HCT116 (cell line): ENCODE results near the gene PDE10A. TPM values are rescaled to one million over a fixed set of nuclear protein-coding genes. Genes with fewer than 3 reads are reported as not detected.

ENCODE experiments used
- ATAC-seq: fragments of 200-7000 bp; cut with Tn5 transposase; 2 replicates; pipeline ENCODE4 v1.9.1; 2020; ENCODE audit warnings: mild to moderate bottlenecking, moderate library complexity
- BruUV-seq: library from RNA; stranded (reverse); fragments of 400-500 nt; replicated peaks from 2 replicates; lab custom pipeline; 2021; lab: Mats Ljungman, UMichigan
- CTCF ChIA-PET: fragments of 300-600 bp; sonication (Branson Sonifier 250); formaldehyde crosslinking; loops from one replicate; lab custom pipeline; 2021; ENCODE audit warnings: antibody characterized with exemption; lab: Charles Lee
- POLR2A ChIA-PET: fragments of 300-600, 350-600 bp; sonication (Branson Sonifier 250); formaldehyde crosslinking; loops from one replicate; lab custom pipeline; 2021; ENCODE audit warnings: antibody characterized with exemption; lab: Charles Lee
- RAD21 ChIA-PET, 2 experiments: fragments of 300-600 bp; sonication (Branson Sonifier 250); formaldehyde crosslinking; loops; one replicate each; lab custom pipeline; 2023; ENCODE audit warnings: low total read pairs in 2 of 2; ENCODE audit not compliant: uncharacterized antibody in 2 of 2, unreplicated experiment in 2 of 2, low non-redundant PET in 1 of 2; lab: Charles Lee
- DNase-seq: peaks from one replicate; pipeline ENCODE4 v3.0.0-alpha.2; 2010; ENCODE audit warnings: low read depth, low spot score
- H2AFZ ChIP-seq: fragments of 200-600 bp; shearing (Covaris generic), sonication (generic); 2 replicates; pipeline ENCODE4 v1.6.1; 2017; ENCODE audit warnings: low read depth, mixed run types, mixed read lengths, antibody characterized with exemption, low read length; ENCODE audit not compliant: poor library complexity, severe bottlenecking
- H3K27ac ChIP-seq: 2 replicates; pipeline ENCODE4 v1.5.1; 2012; ENCODE audit warnings: low read depth, low read length
- H3K27me3 ChIP-seq: fragments of 200-600 bp; sonication (generic); 2 replicates; pipeline ENCODE4 v1.6.1; 2016; ENCODE audit warnings: mixed run types, low read length, mixed read lengths; ENCODE audit not compliant: insufficient read depth
- H3K36me3 ChIP-seq, 2 experiments: fragments of 200-500 bp in 1 of 2; fragments of 200-600 bp in 1 of 2; sonication (Bioruptor generic) in 1 of 2; sonication (generic) in 1 of 2; 2 replicates each; pipeline versions ENCODE4 v1.5.1 to v1.6.1; 2014 to 2016; ENCODE audit warnings: low read length in 2 of 2, inconsistent platforms in 1 of 2, mixed read lengths in 1 of 2, mixed run types in 1 of 2; ENCODE audit not compliant: insufficient read depth in 2 of 2, control insufficient read depth in 1 of 2
- H3K4me1 ChIP-seq, 2 experiments: fragments of 200-600 bp in 1 of 2; sonication (generic) in 1 of 2; 2 replicates each; pipeline versions ENCODE4 v1.5.1 to v1.6.1; 2012 to 2017; ENCODE audit warnings: low read length in 2 of 2, inconsistent platforms in 1 of 2, mild to moderate bottlenecking in 1 of 2, mixed read lengths in 1 of 2, mixed run types in 1 of 2, moderate library complexity in 1 of 2; ENCODE audit not compliant: insufficient read depth in 2 of 2, control insufficient read depth in 1 of 2
- H3K4me2 ChIP-seq: fragments of 200-600 bp; sonication (generic); 2 replicates; pipeline ENCODE4 v1.6.1; 2017; ENCODE audit warnings: mixed run types, low read length, mixed read lengths
- H3K4me3 ChIP-seq, 2 experiments: fragments of 200-600 bp in 1 of 2; sonication (generic) in 1 of 2; replicated peaks in 1 of 2; 2 replicates each; pipeline ENCODE4 v1.5.1; 2011 to 2016; ENCODE audit warnings: low read length in 2 of 2, control low read depth in 1 of 2, low read depth in 1 of 2, mild to moderate bottlenecking in 1 of 2, mixed read lengths in 1 of 2, mixed run types in 1 of 2
- H3K79me2 ChIP-seq: fragments of 200-600 bp; sonication (generic); 2 replicates; pipeline ENCODE4 v1.6.1; 2017; ENCODE audit warnings: mild to moderate bottlenecking, mixed run types, low read length, moderate library complexity, mixed read lengths; ENCODE audit not compliant: insufficient read depth
- H3K9ac ChIP-seq: fragments of 200-600 bp; sonication (generic); 2 replicates; pipeline ENCODE4 v1.6.1; 2016; ENCODE audit warnings: low read length, mixed read lengths
- H3K9me2 ChIP-seq: fragments of 200-600 bp; sonication (generic), shearing (Covaris generic); 2 replicates; pipeline ENCODE4 v1.6.1; 2017; ENCODE audit warnings: mixed run types, mild to moderate bottlenecking, moderate library complexity; ENCODE audit not compliant: insufficient read depth
- H3K9me3 ChIP-seq, 2 experiments: fragments of 200-500 bp in 1 of 2; fragments of 200-600 bp in 1 of 2; sonication (Bioruptor generic) in 1 of 2; sonication (generic) in 1 of 2; 2 replicates each; pipeline ENCODE4 v1.6.1; 2014 to 2017; ENCODE audit warnings: low read length in 2 of 2, mixed read lengths in 2 of 2, inconsistent platforms in 1 of 2, low read depth in 1 of 2, mild to moderate bottlenecking in 1 of 2, mixed run types in 1 of 2, moderate library complexity in 1 of 2; ENCODE audit not compliant: control insufficient read depth in 1 of 2, insufficient read depth in 1 of 2
- H4K20me1 ChIP-seq: fragments of 200-600 bp; sonication (generic), shearing (Covaris generic); 2 replicates; pipeline ENCODE4 v1.6.1; 2017; ENCODE audit warnings: mixed run types, mild to moderate bottlenecking, moderate library complexity; ENCODE audit not compliant: insufficient read depth
- CEBPB ChIP-seq: IDR thresholded peaks from 2 replicates; pipeline ENCODE4 v1.6.1; 2012; ENCODE audit warnings: low read depth
- ELF1 ChIP-seq: IDR thresholded peaks from 2 replicates; pipeline ENCODE4 v1.6.1; 2012; ENCODE audit warnings: low read depth, borderline replicate concordance
- EZH2 ChIP-seq: fragments of 200-600 bp; sonication (generic); IDR thresholded peaks from 2 replicates; pipeline ENCODE4 v1.6.1; 2017; ENCODE audit warnings: antibody characterized with exemption, mixed run types
- MAX ChIP-seq: IDR thresholded peaks from 2 replicates; pipeline ENCODE4 v1.6.1; 2012
- POLR2A ChIP-seq: IDR thresholded peaks from 2 replicates; pipeline ENCODE4 v1.7.0; 2011; ENCODE audit warnings: borderline replicate concordance; ENCODE audit not compliant: insufficient read depth, insufficient read length; ENCODE audit errors: extremely low read depth
- POLR2AphosphoS5 ChIP-seq: IDR thresholded peaks from 2 replicates; pipeline ENCODE4 v1.6.1; 2011; ENCODE audit warnings: mild to moderate bottlenecking, low read depth, low read length, moderate library complexity
- RAD21 ChIP-seq: IDR thresholded peaks from 2 replicates; pipeline ENCODE4 v1.6.1; 2012; ENCODE audit warnings: low read depth, mild to moderate bottlenecking
- REST ChIP-seq: IDR thresholded peaks from 2 replicates; pipeline ENCODE4 v1.6.1; 2012; ENCODE audit warnings: low read depth
- SP1 ChIP-seq: IDR thresholded peaks from 2 replicates; pipeline ENCODE4 v1.6.1; 2012; ENCODE audit warnings: low read depth
- SRF ChIP-seq: IDR thresholded peaks from 2 replicates; pipeline ENCODE4 v1.6.1; 2012; ENCODE audit warnings: low read depth
- ZBTB33 ChIP-seq: IDR thresholded peaks from 2 replicates; pipeline ENCODE4 v1.6.1; 2011; ENCODE audit warnings: mild to moderate bottlenecking, low read length, moderate library complexity; ENCODE audit not compliant: insufficient replicate concordance; ENCODE audit errors: extremely low read depth
- intact Hi-C: fragments of 100-400 bp; cut with micrococcal nuclease; formaldehyde crosslinking; loops from 2 replicates; pipeline ENCODE4 v1.10.0; 2022
- total RNA-seq: library from RNA; stranded (reverse); gene quantifications from one replicate; pipeline ENCODE4 v1.2.1, GENCODE V29; 2021; ENCODE audit not compliant: unreplicated experiment
- TF ChIP-seq, protein P1 (sequence below): IDR thresholded peaks from 2 replicates; pipeline ENCODE4 v1.6.1; 2012
- TF ChIP-seq, protein P2 (sequence below), 3 experiments: fragments of 200-600 bp in 1 of 3; sonication (generic) in 1 of 3; IDR thresholded peaks in 2 of 3; conservative IDR thresholded peaks in 1 of 3; 2 replicates each; pipeline ENCODE4 v1.5.1; 2012 to 2017; ENCODE audit warnings: low read depth in 2 of 3, low read length in 2 of 3, antibody characterized with exemption in 1 of 3, borderline replicate concordance in 1 of 3, control low read depth in 1 of 3, mild to moderate bottlenecking in 1 of 3, mixed read lengths in 1 of 3, mixed run types in 1 of 3, moderate library complexity in 1 of 3; ENCODE audit not compliant: insufficient read depth in 1 of 3

PDE10A gene
- total RNA-seq, 1 experiment from 2014 or later: 0.37 TPM

- H3K27me3 ChIP-seq: no peaks in the 10 kb centered on the region
- no peaks in the 10 kb centered on the region for H3K36me3 ChIP-seq
- ATAC-seq (no peak), DNase-seq (no peak)
- ChIA-PET RAD21 (no interaction called here), CTCF (no interaction called here), POLR2A (no interaction called here)
- H3K4me3 ChIP-seq: no peak overlapping the region
- H3K4me2 ChIP-seq: no peak overlapping the region
- no peaks in the 10 kb centered on the region for H3K9me2 ChIP-seq
- BruUV-seq: no TSS peak
- intact Hi-C loops: no loop called here
- H3K79me2 ChIP-seq: no peaks in the 10 kb centered on the region
- no peak for TF ChIP-seq SP1
- H3K27ac ChIP-seq: no peak overlapping the region
- H2AFZ ChIP-seq: no peak overlapping the region
- no peaks in the 10 kb centered on the region for H4K20me1 ChIP-seq
- H3K4me1 ChIP-seq: no peaks in the 10 kb centered on the region
- H3K9me3 ChIP-seq: no peaks in the 10 kb centered on the region
- H3K9ac ChIP-seq: no peak overlapping the region
Measured at GRCh38 chr6:165602291-165602690, 60.8 kb downstream of the PDE10A start.

- intact Hi-C loops: no loop called here
- no peak for DNase-seq
- ChIA-PET POLR2A (no interaction called here), RAD21 (no interaction called here), CTCF (no interaction called here)
- Histone ChIP-seq H3K79me2 (no peaks in the 10 kb centered on the region), H3K4me2 (no peak overlapping the region), H3K9me3 (no peaks in the 10 kb centered on the region), H3K4me1 (no peaks in the 10 kb centered on the region), H3K9me2 (no peaks in the 10 kb centered on the region), H3K9ac (no peak overlapping the region), H3K27me3 (no peaks in the 10 kb centered on the region), H3K4me3 (no peak overlapping the region), H3K36me3 (no peaks in the 10 kb centered on the region), H4K20me1 (no peaks in the 10 kb centered on the region), H2AFZ (no peak overlapping the region), H3K27ac (no peak overlapping the region)
- BruUV-seq: no TSS peak
- ATAC-seq: no peak
- no peak for TF ChIP-seq SP1
- no peak for TF ChIP-seq REST
- TF ChIP-seq MAX: no peak
- no peak for TF ChIP-seq ZBTB33
- TF ChIP-seq POLR2A: no peak
- no peak for TF ChIP-seq SRF
- TF ChIP-seq EZH2: no peak
- TF ChIP-seq ELF1: no peak
- TF ChIP-seq, protein P1, sequence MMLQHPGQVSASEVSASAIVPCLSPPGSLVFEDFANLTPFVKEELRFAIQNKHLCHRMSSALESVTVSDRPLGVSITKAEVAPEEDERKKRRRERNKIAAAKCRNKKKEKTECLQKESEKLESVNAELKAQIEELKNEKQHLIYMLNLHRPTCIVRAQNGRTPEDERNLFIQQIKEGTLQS: no peak
- no peak for TF ChIP-seq POLR2AphosphoS5
- TF ChIP-seq, protein P2, sequence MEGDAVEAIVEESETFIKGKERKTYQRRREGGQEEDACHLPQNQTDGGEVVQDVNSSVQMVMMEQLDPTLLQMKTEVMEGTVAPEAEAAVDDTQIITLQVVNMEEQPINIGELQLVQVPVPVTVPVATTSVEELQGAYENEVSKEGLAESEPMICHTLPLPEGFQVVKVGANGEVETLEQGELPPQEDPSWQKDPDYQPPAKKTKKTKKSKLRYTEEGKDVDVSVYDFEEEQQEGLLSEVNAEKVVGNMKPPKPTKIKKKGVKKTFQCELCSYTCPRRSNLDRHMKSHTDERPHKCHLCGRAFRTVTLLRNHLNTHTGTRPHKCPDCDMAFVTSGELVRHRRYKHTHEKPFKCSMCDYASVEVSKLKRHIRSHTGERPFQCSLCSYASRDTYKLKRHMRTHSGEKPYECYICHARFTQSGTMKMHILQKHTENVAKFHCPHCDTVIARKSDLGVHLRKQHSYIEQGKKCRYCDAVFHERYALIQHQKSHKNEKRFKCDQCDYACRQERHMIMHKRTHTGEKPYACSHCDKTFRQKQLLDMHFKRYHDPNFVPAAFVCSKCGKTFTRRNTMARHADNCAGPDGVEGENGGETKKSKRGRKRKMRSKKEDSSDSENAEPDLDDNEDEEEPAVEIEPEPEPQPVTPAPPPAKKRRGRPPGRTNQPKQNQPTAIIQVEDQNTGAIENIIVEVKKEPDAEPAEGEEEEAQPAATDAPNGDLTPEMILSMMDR (IDR thresholded peaks at IDR 0.05 in 2 of 3, conservative IDR thresholded peaks at IDR 0.05 in 1 of 3; ENCODE audit: borderline replicate concordance in 1 of 3, insufficient read depth in 1 of 3, low read depth in 2 of 3, low read length in 2 of 3): no peak
- no peak for TF ChIP-seq RAD21
- TF ChIP-seq CEBPB: no peak
Measured at GRCh38 chr6:165600606-165601005, 62.4 kb downstream of the PDE10A start.
